GM21619 (cell line): ENCODE data around the gene FAM181A.

Experiments
- ATAC-seq: cut with Tn5 transposase; IDR thresholded peaks from one replicate; pipeline ENCODE4 v1.9.1; 2021; ENCODE audit not compliant: unreplicated experiment

FAM181A gene

GRCh38 chr14:93947282-93947681 lies 20.1 kb downstream of the FAM181A start:
- no peak for ATAC-seq

DNA sequence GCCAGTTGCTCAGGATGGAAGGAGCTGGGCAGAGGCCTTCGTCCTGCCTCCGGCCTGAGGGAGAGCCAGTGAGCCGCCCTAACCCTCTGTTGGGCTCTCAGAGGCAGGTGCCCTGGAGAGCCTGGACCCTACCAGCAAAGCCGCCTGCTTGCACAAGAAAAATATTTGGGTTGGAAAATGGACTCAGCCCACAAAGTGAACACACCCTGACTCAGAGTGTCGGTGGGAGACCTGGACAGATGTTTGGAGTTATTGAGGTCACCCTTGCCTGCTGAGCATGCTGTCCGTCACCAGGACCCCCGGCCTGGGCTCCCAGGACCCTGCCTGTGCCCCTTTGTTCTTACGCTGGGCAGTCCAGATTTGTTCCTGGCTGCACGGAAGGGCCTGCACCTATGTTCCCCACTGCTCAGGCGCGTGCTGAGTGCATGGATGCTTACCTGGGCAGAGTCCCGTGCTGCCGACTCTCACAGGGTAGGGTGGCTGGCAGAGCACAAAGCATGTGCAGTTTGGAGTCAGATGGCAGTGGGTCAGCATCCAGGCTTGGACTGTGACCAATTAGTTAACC lies 22.4 kb downstream of the FAM181A start:
- no peak for ATAC-seq

DNA sequence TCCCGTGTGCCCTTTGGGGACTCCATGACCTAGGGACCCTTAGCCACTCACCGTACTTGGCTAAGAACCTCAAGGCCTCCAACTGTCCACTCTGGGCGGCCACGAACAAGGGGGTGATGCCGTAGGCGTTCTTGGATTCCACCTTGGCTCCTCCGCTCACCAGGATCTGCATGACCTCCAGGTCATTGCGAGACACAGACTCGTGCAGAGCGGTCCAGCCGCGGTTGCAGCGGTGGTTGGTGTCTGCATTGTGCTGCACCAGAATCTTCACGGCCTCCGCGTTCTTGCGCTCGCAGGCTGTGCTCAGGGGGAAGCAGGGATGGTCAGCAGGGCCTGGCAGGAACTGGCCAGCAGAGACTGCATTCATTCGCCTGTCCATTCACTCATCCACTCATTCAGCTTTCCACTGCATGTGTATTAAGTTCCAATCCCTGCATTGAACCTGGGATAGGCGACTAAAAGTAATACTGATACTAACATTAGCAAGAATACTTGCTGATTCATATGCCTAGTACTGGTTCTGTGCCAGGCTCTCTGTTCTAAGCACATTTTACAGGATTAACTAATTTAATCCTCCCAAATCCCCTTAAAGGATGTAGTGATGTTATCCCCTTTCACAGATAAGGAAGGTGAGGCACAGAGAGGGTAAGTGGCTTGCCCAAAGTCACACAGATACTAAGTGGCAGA lies 23.9 kb downstream of the FAM181A start:
- no peak for ATAC-seq

DNA sequence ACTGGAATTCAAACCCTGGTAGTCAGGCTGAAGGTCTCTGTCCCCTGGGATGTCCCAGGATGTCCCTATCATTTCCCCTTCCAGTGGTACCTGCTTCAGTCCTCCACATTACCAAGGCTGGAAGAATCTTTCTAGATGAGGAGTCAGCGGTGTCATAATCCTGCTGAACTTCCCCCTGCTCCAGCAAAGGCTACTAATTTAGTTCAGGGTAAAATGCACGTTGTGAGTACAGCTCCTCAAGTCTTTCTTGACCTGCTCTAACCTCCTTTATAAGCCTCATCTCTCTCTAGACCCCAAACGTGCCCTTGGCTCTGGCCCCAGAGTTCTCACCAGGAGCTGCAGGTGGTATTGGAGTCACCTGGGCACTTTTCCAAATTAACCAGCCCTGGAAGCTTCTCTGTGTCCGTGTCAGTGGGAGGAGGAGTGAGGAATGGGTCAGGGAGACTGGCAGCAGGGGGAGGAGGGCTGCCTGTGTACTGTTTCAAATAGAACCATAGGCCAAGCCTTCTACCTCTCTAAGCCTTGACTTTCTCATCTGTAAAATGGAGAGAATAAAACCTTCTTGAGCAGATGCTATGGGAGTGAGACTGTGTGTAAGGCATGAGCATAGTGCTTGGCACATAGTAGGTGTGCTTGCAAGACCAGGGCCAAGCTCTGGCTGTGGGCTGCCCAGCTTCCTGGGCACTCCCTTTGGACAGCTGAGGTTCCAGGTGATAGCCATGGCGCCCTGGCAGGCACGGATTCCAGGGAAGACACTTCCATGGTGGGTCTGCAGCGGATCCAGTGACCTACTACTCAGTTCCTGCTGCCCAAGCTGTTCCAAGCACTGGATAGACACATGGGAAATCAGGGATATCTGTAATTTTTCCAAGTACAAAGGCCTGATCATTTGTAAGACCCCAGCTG lies 24.7 kb downstream of the FAM181A start:
- no peak for ATAC-seq

DNA sequence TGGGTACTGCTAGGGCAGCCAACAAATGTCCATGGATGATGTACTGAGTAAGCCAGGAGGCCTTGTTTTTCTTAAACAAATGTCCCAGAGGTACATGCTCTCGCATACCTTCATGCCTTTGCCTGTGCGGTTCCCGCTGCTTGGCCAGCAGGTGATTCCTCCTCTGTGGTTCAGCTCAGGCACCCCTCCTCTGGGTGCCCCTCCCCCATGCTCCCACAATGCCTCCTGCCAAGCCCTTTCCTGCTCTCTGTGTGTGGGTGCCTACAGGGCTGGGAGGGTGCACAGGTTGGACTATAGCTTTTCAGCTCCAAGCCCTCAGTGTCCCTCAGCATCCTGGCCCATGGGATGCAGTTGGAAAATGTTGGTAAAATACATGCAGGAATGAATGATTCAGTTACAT lies 25.7 kb downstream of the FAM181A start:
- ATAC-seq = no peak

DNA sequence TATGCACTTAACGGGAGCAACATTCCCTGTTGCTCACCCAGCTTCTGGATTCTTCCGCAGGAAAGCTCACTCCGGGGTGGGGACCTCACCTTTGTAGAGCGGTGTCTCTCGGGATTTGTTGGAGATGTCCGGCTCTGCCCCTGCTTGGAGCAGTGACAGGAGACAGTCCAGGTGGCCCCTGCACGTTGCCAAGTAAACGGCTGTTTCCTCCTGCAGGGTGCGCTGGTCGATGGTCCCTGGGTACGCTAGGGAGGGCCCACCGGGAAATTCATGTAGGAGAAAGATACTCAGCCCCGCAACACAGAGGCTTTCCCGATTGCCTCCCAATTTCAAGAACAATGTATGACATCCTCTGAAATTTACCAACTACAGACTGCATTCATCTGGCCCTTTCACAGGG lies 26.1 kb downstream of the FAM181A start:
- no peak for ATAC-seq

DNA sequence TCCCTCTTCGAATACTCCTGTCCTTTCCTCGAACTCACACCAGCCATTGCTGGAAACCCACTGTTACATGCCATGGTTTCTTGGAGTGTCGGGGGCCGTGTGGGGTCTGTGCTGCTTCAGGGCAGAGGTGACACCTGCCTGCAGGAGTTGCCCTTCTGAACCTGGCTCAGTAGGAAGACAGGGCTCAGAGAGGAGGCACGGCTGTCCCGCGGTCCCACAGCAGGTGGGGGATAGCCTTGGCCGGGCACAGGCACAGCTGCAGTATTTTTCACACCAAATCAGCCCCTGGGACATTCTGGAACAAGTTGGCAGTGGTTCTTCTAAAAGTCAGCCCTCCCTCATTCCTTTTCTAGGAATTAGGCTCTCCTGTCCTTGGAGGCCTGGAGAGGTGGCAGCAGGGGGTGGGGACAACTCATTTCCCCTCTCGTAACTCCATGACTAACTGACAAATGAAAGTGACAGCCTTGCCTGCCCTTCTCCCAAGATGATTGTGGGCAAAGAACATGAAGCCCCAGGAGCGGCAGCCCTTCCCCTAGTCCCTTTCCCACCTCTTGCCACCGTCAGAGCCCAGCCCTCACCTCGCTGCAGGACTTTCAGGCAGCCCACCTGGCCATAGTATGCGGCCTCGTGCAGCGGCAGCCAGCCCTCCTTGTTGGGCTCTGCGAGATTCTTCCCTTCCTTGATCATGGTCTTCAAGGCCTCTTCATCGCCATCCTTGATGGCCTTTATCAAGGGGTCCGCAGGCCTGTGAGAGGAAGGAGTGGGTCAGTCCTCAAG lies 26.8 kb downstream of the FAM181A start:
- no peak for ATAC-seq

DNA sequence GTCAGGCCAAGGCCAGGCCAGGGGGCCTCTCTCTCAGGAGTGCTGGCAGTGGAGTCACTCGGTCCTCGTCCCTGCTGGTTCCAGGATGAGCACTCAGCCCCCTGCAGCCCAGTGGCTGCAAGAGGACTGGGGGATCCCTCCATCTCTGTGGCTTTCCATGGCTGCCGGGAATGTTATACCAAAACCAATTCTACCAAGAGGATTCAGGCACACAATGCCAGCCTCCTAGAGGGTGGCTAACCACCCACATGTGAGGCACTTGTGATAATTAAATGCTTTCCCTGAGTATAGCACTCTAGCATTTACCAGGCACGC lies 27.3 kb downstream of the FAM181A start:
- no peak for ATAC-seq

- ATAC-seq = peak; percentile 27
These were observed 28.0 kb downstream of the FAM181A start for GRCh38 chr14:93954900-93955849.

- ATAC-seq = no peak
These were observed 28.8 kb downstream of the FAM181A start for GRCh38 chr14:93955850-93956481.

DNA sequence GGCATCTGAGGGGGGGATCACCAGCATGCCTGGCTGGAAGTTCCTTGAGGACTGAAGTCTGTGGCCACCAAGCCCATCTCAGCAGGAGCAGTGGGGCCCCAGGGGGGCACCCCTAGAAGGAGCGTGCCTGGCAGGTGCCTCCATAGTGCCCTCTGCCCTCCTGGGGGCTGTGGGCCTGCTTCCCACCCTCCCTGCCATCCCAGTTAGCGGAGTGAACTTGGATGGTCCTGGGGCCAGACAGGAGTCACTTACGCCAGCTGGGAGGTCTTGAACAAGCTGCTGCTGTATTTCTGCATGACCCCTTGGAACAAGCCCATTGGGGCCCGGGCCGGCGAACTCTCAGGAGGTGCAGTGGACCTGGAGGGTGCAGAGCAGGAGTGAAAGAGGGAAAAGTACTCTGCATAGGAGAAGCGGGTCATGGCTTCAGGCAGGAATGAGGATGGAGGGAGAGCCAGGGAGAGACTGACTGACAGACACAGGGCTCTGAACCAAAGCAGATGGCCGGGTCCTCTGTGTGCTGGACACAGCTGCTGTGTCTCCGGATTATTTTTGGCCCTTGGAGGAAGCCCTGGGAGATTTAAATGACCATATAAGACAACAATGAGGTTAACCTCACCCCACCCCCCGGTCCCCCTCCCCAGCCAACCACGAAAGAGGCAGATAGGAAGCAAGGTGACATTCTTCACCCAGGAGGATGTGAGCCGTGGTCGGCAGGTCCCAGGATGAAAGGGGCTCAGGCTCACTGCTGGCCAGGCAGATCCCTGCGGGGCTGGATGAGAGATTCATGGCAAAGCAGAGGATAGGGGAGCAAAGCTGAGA lies 29.6 kb downstream of the FAM181A start:
- ATAC-seq = no peak

- no peak for ATAC-seq
These were observed 30.2 kb downstream of the FAM181A start for GRCh38 chr14:93957333-93957710.

DNA sequence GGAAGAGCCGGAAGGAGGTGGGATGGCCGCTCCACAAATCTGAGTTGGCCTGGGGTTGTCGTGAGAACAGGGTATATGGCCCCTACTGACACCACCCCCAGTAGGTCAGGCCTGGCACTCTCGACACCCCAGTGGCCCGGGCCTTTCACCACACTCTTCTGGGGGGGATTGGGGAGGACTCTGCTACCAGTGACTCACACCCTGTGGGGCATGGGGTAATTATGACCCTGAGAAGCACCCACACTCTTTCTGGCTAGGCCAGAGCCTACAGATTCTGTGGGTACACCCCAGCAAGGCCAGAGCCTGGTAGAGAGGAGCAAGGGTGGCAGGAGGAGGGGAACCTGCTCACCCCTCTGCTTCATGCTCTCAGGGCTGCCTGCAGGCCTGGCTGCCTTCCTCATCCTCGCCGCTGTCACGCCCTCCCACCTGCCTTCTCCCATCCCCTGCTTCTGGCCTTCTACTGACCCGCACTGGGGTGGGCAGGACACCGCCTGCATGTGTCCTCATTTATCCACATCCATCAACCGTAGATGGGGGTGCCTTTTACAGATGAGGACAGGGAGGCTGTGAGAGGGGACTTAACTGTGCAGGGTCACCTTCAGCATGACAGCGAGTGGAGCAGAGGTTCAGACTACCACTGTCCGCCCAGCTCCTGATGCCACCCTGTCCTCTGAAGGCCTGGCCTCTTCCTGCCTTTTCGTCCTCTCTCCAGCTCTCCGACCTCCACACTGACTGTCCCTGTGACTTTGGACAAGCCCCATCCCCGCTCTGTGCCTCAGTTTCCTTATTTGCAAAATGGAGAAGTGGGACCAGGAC lies 30.8 kb downstream of the FAM181A start:
- no peak for ATAC-seq

DNA sequence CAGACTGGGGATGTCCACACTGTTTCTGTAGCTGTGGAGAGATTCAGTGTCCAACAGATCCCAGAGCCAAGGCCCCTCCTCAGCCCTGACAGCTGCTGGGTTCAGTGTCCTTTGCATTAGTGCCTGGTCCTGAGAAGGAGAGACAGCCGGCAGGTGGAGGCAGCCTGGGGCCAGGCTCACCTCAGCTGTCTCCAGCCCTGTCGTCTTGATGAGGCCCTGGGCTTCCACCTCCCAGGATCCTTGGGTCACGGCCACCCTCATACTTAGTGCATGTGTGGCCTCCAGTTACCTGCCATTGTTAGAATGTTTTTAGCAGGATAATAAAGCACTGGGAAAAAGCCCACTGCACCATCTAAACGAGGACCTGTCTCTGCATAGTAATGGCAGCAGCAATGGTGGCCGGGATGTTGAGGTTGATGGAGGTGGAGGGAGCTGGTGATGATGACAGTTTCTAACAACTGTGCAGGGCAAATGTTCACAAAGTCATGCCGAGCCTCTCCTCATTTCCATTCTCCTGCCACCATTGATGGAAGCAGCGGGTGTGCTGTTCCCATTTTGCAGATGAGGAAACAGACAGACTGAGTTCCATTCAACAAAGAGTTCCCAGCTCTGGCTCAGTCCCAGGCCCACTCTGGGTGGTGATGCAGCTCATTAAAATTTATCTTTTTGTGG lies 31.6 kb downstream of the FAM181A start:
- no peak for ATAC-seq

GRCh38 chr14:93959239-93960107 lies 32.3 kb downstream of the FAM181A start:
- peak; percentile 61 for ATAC-seq

DNA sequence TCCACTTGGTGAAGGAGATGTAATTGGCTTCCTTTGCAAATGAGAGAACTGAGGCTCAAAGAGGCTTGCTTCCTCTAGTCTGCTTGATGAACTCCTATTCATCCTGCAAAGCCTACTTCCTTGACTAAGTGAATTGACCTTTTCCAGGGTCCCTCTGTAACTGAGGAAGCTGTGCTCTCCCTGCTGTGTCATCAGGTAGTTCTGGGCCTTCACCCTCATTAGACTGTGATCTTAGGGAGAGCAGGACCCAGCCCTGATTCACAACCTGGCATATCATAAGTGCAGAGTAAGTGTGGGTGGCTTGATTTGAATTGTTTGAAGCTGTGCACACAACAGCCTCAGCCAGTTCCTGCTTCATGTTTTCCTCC lies 32.9 kb downstream of the FAM181A start:
- ATAC-seq = no peak
